Measurements from ENCODE around the gene CRAMP1. TPM values are rescaled to one million over a fixed set of nuclear protein-coding genes. Genes with fewer than 3 reads are reported as not detected.

CRAMP1 gene
- total and polyA plus RNA-seq, 2 of the 8 experiments (the other 6 are each of a cell fraction or from before 2014, with no cell fraction given): 19.2 to 23.2 TPM

- H3K36me3 ChIP-seq (ENCODE audit: control insufficient read depth in 2 of 4, insufficient read depth in 4 of 4, low read length in 3 of 4): peaks cover 25 to 55% (median 34%) of the 10 kb centered on the region in 4 experiments; a peak in 7 of 8 replicates
- FAIRE-seq: no peak
Observed at GRCh38 chr16:1637526-1637925, 25.4 kb downstream of the CRAMP1 start.

More at GRCh38 chr16:1637526-1637925, 25.4 kb downstream of the CRAMP1 start:
- ChIA-PET CTCF (ENCODE audit: partially characterized antibody) (interaction anchor here (0.6 kb wide), 1 partner anchor 91 kb away, joined by 4 read pairs; no protein-coding TSS in a partner anchor), POLR2A (ENCODE audit: partially characterized antibody) (no interaction called here)
- Histone ChIP-seq H2BK120ac (replicated peaks; ENCODE audit: low read depth, low read length) (no peak overlapping the region), H2BK12ac (ENCODE audit: low read depth, low read length) (no peak overlapping the region), H4K8ac (ENCODE audit: extremely low read depth, insufficient read depth, low read length) (no peak overlapping the region; the same call in 1 of the 2 replicates), H3K9me3 (ENCODE audit: insufficient read depth in 2 of 2, low read depth in 1 of 2, low read length in 1 of 2) (no peaks in the 10 kb centered on the region), H3K14ac (ENCODE audit: insufficient read length) (no peak overlapping the region), H3K56ac (replicated peaks; ENCODE audit: insufficient read length, low read depth, low read length) (no peak overlapping the region), H4K20me1 (replicated peaks in 1 of 2; ENCODE audit: control insufficient read depth in 1 of 2, insufficient read depth in 2 of 2, low read length in 2 of 2) (peaks cover 23 to 24% of the 10 kb centered on the region in 2 experiments), H4K5ac (ENCODE audit: insufficient read length, low read depth, low read length) (no peak overlapping the region), H3K4me1 (replicated peaks in 1 of 4; ENCODE audit: control insufficient read depth in 3 of 4, insufficient read depth in 4 of 4, low read length in 3 of 4) (no peaks in the 10 kb centered on the region), H3K4me3 (ENCODE audit: extremely low read depth in 1 of 4, insufficient read depth in 2 of 4, low read depth in 3 of 4, low read length in 4 of 4) (no peak overlapping the region), H2AK5ac (ENCODE audit: low read depth, low read length) (no peak overlapping the region), H2BK5ac (ENCODE audit: low read depth, low read length) (no peak overlapping the region), H2BK15ac (ENCODE audit: low read length) (no peak overlapping the region), H3K4me2 (ENCODE audit: insufficient read depth in 1 of 2, low read depth in 2 of 2, low read length in 2 of 2) (no peak overlapping the region), H2AFZ (ENCODE audit: low read length) (no peak overlapping the region), H2BK20ac (ENCODE audit: low read length) (no peak overlapping the region), H3K79me2 (ENCODE audit: control insufficient read depth in 1 of 2, insufficient read depth in 2 of 2, low read length in 2 of 2) (peaks cover 0 to 19% of the 10 kb centered on the region in 2 experiments; a peak in 1 of 4 replicates), H3K27ac (ENCODE audit: low read depth, low read length) (no peak overlapping the region), H3K9ac (replicated peaks in 1 of 4; ENCODE audit: extremely low read depth in 1 of 4, low read depth in 3 of 4, low read length in 3 of 4) (no peak overlapping the region), H3K18ac (ENCODE audit: extremely low read depth, low read length) (no peak overlapping the region), H3K79me1 (ENCODE audit: low read depth, low read length) (peaks cover 5% of the 10 kb centered on the region), H3K4ac (replicated peaks; ENCODE audit: insufficient read length, low read depth, low read length) (no peak overlapping the region), H4K91ac (replicated peaks; ENCODE audit: insufficient read length, low read length) (no peak overlapping the region), H3K27me3 (replicated peaks in 1 of 4; ENCODE audit: control insufficient read depth in 3 of 4, extremely low read depth in 1 of 4, insufficient read depth in 3 of 4, low read length in 3 of 4) (no peaks in the 10 kb centered on the region), H3K23ac (ENCODE audit: insufficient read length) (no peak overlapping the region), H3K23me2 (ENCODE audit: low read depth, low read length) (no peaks in the 10 kb centered on the region)
- no peak for TF ChIP-seq RXRA (IDR thresholded peaks at IDR 0.05; ENCODE audit: insufficient read depth, low read depth, low read length)
- TF ChIP-seq EZH2 (IDR thresholded peaks at IDR 0.05; ENCODE audit: low read depth, low read length, severe bottlenecking): no peak
- no peak for TF ChIP-seq BACH1 (IDR thresholded peaks at IDR 0.05; ENCODE audit: low read length)
- no peak for TF ChIP-seq KDM1A (IDR thresholded peaks at IDR 0.05; ENCODE audit: borderline replicate concordance, low read length)
- TF ChIP-seq RFX5 (IDR thresholded peaks at IDR 0.05; ENCODE audit: borderline replicate concordance, low read depth, low read length): no peak
- 79% methylated on average over 11 of the region's 11 CpGs; no CpG with 5 or more reads in 1 of the 2 experiments for WGBS, 2 experiments (ENCODE audit: extremely low coverage in 1 of 2, insufficient coverage in 1 of 2, insufficient read length in 1 of 2, insufficient replicate concordance in 2 of 2, low coverage in 1 of 2, low lambda C conversion rate in 2 of 2, missing lambda C conversion rate in 1 of 2)
- DNase-seq (ENCODE audit: low read depth in 1 of 2, low spot score in 2 of 2): no peak
